ENCODE data around the gene FHIT.

- TF ChIP-seq POLR2AphosphoS5 (IDR thresholded peaks at IDR 0.05; ENCODE audit: low read depth, low read length), result no peak
- TF ChIP-seq FOXP2 (optimal IDR thresholded peaks at IDR 0.05; ENCODE audit: borderline replicate concordance, extremely low read depth, extremely low read length, insufficient read depth), result no peak
- no peak for TF ChIP-seq SIN3A (IDR thresholded peaks at IDR 0.05; ENCODE audit: borderline replicate concordance, insufficient read depth, low read length)
- TF ChIP-seq, protein P1, sequence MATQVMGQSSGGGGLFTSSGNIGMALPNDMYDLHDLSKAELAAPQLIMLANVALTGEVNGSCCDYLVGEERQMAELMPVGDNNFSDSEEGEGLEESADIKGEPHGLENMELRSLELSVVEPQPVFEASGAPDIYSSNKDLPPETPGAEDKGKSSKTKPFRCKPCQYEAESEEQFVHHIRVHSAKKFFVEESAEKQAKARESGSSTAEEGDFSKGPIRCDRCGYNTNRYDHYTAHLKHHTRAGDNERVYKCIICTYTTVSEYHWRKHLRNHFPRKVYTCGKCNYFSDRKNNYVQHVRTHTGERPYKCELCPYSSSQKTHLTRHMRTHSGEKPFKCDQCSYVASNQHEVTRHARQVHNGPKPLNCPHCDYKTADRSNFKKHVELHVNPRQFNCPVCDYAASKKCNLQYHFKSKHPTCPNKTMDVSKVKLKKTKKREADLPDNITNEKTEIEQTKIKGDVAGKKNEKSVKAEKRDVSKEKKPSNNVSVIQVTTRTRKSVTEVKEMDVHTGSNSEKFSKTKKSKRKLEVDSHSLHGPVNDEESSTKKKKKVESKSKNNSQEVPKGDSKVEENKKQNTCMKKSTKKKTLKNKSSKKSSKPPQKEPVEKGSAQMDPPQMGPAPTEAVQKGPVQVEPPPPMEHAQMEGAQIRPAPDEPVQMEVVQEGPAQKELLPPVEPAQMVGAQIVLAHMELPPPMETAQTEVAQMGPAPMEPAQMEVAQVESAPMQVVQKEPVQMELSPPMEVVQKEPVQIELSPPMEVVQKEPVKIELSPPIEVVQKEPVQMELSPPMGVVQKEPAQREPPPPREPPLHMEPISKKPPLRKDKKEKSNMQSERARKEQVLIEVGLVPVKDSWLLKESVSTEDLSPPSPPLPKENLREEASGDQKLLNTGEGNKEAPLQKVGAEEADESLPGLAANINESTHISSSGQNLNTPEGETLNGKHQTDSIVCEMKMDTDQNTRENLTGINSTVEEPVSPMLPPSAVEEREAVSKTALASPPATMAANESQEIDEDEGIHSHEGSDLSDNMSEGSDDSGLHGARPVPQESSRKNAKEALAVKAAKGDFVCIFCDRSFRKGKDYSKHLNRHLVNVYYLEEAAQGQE (IDR thresholded peaks at IDR 0.05; ENCODE audit: insufficient read depth in 1 of 2, low read depth in 2 of 2, low read length in 2 of 2), result no peak
- TF ChIP-seq TAF1 (IDR thresholded peaks at IDR 0.05; ENCODE audit: borderline replicate concordance, insufficient read depth, low read length), result no peak
These were observed 486.4 kb downstream of the FHIT start for GRCh38 chr3:60764870-60765269.
